SKM-1 (cell line): ENCODE results near the gene TACSTD2.
"Not testable (repeated sequence)": the region's sequence is repeated elsewhere in the genome, so short reads cannot be mapped to it uniquely, and the experiment has no call there.

Experiments
- DNase-seq: peaks from one replicate; lab custom pipeline; 2025; ENCODE audit not compliant: unreplicated experiment; lab: John Stamatoyannopoulos, UW

TACSTD2 gene

DNA sequence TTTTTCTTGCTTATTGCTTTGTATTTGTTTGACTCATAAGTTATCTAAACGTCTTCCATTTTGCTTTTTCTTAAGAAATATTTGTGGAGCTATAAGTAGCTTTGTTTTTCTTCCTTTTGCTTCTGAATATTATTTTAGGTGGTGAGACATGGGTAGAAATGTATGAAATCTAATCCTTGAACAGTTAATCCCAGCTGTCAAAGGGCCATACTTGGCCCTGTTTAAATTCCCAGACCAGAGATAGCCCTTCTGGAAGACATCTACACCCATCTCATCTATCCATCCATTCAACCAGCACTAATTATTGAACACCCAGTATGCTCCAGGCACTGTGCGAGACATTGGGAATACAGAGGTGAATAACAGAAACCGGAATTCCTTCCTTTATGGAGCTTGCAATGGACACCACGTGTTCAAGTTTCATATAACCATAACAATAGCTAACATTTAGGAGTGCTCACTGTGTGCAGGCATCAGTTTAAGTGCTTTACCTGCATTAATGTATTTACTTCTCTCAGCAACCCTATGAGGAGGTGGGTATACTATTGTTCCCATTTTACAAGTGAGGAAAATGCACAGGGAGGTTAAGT, 8.7 kb downstream of the TACSTD2 start:
- no peak for DNase-seq

DNA sequence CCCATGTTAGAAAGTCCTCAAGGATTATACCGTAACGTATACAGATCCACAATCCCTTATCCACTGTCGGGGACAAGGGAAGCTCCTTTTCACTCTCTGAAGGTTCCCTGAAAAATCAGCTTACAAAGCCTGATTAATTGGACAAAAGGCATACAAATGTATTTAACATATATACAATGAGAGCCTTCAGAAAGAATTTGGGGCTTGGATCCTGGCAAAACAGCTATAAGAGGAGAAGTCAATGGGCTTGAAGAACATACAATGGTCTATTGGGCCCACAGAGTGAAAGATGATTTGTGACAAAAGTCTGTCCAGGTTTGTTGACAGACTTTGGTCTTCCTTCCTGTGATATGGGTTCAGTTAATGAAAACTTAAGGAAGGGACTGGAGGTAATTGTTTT, 10.7 kb downstream of the TACSTD2 start:
- DNase-seq, result no peak

DNA sequence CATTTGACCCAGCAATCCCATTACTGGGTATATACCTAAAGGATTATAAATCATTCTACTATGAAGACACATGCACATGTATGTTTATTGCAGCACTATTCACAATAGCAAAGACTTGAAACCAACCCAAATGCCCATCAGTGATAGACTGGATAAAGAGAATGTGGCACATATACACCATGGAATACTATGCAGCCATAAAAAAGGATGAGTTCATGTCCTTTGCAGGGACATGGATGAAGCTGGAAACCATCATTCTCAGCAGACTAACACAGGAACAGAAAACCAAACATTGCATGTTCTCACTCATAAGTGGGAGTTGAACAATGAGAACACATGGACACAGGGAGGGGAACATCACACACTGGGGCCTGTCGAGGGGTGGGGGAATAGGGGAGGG, 13.3 kb downstream of the TACSTD2 start:
- DNase-seq, result not testable (repeated sequence)

DNA sequence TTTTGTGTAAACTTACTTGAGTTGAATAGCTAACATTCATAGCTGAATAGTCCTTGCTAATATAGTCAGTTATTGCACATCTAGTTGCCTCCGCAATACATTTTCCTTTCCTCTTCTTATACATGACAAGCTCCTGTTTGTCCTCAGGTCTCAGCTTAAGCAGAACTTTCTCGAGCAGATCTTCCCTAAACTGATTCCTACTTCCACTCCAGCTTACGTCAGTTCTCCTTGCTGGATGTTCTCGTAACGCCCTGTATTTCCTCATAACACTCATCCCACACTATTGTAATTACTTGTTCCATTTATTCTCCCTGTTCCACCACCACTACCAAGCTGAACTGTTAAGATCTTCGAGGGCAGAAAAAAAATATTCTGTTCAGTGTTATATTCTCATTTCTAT, 15.4 kb downstream of the TACSTD2 start:
- DNase-seq, result no peak

DNA sequence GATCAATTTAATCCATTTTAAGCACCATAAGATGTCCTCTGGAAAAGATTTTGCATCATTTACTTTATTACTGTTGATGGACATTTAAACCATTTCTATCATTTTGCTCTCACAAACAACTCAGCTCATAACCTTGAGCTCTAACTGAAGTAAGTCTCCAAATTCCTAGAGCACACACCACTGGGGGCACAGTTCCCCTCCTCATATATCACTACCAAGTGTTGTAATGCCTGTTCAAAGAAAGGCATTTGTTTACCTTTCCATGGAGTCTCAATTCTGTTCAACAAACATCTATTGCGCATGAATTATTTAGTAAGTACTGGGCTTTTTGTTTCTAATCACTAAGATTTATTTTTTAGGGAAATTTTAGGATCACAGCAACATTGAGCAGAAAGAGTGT, 21.7 kb downstream of the TACSTD2 start:
- no peak for DNase-seq

DNA sequence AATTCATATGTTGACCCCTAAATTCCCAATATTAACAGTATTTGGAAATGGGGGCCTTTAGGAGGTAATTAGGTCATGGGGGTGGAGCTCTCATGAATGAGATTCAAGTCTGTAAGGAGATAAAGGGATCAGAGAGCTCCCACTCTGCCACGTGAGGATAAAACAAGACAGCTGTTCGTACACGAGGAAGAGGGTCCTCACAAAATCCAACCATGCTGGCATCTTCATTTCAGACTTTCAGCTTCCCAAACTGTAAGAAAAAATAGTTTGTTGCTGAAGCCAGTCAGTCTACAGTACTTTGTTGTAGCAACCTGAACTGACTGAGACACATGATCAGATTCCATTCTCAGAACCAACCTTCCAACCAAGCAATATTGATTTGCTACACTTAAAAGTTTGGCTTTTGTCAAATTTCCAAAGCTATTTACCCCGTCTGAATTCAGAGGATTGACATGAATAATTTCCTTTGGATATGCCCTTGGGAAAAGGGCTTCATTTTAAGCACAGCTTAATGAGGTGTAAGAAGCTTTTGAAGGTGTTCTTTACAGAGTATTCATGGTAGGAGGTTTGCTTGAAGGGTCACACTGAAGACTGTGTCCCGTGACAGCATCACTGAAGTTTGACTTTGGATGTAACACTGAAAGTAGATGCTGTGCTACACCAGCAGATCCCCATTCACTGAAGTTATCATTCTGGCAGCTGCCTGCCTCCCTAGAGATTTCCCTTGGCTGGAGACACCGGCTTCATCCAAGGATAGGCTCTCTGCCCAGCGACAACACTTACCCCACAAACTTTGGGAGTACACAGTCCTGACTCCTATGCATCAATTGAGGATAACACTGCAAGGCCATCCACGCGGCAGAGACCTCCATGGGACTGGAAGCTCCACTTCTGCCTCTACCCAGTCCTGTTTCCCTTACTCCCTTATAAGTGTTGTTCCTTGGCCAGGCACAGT, 25.6 kb downstream of the TACSTD2 start:
- DNase-seq, result no peak

DNA sequence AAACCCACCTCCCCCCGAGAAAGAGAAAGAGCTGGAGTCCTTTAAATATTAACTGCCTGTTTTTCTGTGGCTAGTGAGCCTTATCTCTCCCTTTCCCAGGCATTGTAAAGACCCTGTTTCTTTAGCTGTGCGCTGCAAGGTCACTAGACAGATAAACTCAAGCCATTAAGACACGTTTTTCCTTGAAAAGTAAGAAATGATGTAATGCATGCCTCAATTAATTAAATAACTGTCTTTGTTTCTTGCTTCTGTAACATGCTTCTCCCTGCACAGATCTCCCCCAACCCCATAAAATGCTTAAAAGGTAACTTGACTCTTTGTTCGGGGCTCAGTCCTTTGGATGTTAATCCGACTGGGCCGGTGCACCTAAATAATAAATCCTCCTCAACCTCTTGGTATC, 27.8 kb downstream of the TACSTD2 start:
- DNase-seq, result not testable (repeated sequence)

DNA sequence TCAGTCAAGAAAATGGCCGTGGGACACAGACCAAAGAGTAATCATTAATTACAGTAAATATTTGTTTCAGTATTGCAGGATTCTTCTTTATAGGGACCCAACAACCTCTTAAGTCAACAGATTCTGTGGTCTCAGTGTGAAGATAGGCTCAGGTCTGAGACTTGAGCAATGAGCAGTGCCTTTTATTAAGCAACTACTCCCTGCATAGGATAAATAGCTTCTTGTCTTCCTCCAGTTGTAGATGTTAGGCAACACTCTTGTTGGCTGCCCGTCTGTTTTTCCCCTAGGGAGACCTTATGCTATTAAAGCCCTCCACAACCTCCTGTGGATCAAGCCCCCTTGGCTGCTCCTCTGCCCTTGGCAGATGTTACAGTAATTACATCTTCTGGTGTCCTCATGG, 28.7 kb downstream of the TACSTD2 start:
- DNase-seq, result peak; percentile 5

DNA sequence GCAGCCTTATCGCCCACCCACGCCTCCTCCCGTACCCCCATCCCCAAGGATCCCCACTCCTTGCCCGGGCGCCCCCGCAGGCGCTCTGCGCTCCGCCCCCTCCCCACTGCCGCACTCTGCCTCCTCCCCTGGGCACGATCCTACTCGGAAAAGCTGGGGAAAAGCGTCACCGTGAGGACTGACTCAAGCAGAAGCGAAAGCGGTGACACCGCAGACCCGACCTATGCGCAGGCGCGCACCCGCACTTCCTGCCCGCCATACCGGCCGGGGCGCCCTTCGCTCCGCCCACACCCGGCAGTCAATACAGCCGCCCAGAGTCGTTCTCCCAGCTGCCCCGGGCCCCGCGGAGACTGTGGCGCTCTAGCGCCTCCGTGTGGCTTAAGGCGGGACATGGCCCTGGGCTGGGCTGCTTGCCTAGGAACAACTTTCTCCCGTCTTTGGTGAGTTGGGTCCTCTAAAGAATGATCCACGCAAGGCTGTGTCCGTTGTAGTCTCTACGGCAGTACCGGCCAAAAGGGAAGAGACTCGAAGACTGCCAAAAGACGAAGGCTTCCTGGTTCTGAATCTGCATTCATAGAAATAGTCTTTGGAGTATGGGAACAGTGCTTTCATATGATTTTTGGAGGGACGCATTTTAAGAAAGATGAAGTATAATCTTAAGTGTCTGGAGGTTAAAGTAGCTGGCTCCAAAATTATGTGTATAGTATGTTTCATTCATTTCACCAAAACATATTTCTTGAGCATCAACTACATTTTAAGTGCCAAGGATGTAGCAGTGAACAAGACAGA, 30.3 kb downstream of the TACSTD2 start, which contains the start of gene OMA1:
TSS of gene OMA1 (minus strand) at position 207 of the 789 bp plus-strand sequence. CDS start 7,432 bp downstream, outside the sequence.
- peak; percentile 96 for DNase-seq

DNA sequence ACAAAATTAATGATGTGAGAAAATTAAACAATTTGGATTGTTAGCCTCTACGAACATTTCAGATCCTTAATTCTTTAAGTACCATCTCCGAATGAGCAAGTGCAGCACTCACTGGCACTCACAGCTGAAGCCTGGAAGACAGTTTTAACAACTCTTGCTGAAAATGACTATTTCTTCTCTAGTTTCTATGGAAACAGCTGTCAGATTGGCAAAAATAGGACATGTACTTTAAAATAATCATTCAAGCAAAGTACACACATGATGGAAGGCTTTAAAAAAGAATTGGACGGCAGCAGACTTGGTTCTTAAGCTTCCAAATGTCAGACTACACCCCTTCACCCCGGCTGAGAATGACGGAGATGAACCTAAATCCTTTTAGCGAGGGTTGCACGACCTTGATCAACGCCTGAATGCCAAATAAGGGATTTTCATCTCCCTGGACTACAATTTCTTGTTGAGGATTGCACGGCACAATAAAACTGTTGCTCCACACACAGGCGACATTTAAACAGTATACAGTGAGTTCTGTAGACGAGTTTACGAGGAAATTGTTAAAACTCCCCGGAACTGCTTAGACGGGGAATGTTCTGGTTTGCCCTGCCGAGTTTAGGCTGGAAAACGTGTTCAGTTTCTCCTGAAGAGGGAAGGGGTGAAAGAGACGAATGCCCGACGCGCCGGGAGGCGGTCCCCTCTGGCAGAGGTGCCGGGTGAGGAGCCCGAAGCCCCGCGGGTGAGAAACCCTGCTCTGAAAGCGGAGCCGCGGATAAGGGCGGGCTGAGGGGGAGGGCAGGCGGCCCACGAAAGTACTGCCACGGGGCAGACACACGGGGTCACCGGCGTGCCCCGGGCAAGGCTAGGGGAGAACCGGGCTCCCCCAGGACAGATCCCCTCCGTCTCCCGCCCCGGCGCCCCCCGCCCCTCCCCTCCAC, 31.2 kb downstream of the TACSTD2 start:
- DNase-seq, result peak; percentile 42

DNA sequence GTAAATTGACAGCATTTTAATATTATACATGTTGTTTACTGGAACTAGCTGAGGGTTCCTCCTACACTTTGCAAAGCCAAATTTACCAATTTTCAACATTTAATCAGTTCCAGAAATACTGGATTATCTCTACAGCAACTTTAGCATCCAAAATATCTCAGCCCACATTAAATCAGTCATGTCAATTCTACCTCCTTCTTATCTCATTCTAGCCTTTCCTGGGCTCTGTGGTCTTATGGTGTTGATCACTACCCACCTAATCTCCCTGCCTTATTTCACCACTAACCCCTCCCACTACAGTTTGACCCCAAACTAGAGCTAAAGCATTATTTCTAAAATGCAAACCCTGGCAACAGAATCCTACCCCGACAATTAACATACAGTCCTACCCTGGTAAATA, 33.8 kb downstream of the TACSTD2 start:
- no peak for DNase-seq

DNA sequence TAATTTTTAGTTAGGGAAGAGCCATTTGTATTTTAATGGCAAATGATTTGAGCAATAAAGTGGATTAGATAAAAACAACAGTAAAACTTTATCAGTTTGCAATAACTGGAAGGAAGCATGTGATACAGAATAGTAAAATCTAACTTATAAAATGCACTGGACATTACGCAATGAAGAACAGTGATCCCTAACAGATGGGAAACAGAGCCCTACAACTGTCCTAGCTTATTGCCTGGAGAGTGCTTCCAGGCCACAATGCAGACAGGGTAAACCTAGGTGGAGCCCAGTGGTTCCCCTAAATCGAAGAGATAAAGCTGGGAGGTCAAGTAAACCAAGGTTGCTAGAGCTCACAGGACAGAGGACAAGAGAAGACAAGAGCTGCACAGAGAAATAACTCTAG, 37.5 kb downstream of the TACSTD2 start:
- no peak for DNase-seq

DNA sequence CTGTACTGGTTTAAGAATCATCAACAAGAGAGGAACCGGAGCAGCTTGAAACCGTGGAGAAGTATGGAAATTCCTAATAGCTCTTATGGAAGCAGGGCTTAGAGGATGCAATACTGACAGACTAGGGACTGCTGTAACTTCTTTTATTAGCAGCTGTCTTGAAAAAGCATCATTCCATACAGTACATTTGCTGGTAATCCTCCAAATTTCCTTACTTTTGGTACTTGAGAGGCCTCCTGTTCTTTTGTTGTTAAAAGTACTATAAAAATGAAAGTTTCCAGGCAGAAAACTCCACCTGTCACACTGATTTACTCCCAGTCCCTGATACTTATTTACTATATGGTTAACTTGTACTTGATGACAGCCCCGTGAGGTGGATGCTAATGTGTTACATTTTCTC, 38.2 kb downstream of the TACSTD2 start:
- DNase-seq, result no peak

DNA sequence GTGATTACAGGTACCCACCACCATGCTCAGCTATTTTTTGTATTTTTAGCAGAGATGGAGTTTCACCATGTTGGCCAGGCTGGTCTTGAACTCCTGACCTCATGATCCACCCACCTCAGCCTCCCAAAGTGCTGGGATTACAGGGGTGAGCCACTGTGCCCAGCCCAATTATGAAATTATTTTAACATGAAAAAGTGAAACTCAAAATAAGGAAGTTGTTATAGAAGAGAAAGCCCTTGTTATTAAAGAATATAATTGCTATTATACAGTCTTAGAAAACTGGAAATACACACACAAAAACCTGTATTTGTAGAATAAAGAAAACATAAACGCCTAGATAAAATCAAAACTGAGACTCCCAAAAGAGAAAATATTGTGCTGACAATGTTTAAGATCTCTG, 45.2 kb downstream of the TACSTD2 start:
- DNase-seq, result not testable (repeated sequence)

DNA sequence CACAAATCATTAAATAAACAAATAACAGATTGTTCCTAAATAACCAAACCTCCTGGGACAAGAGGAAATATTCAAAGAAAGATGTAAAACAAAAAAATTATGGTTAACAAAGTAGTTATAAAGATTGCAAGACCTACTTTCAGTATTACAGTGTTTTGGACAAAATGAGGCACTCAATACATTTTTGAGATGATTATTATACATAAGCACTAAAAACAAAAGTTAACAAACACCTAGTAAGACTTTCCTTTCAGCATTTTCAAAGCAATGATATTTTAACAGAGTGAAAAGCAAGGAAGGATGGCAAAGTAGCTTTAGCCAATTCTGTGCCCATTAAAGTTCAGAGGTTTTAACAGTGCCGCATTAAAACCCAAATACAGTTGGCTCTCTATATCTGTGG, 47.8 kb downstream of the TACSTD2 start:
- no peak for DNase-seq

DNA sequence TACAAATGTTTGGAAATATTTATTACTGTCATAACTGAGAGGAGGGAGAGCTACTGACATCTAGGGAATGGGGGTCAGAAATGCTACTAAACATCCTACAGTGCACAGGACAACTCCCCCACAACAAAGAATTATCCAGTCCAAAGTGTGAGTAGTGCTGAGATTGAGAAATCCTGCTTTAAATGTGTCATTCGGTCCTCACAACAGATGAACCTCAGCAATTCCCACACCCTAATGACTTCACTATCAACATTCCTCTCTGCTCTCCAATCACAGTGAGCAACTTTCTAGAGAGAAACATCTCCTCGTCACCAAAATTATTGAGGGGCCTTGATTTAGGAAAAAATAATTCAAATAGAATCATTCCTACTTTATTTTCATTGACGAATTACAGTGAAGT, 48.5 kb downstream of the TACSTD2 start:
- no peak for DNase-seq
